ENCODE results near the gene RANGRF. TPM values are rescaled to one million over a fixed set of nuclear protein-coding genes. Genes with fewer than 3 reads are reported as not detected.
"Not testable (repeated sequence)": the region's sequence is repeated elsewhere in the genome, so short reads cannot be mapped to it uniquely, and the experiment has no call there.

The RANGRF gene
- total RNA-seq, 2 experiments from 2014 or later = 44.1 to 47.8 TPM

GRCh38 chr17:8249621-8250500 is 38.6 kb upstream of the RANGRF start:
- no peak for DNase-seq
- ChIA-PET CTCF (interaction anchor here (0.8 to 4.2 kb wide), 12 partner anchors 20 to 170 kb away, joined by 3 to 30 read pairs (median 4); partner anchors contain the start of genes BORCS6, KRABD2 and SLC25A35), POLR2A (interaction anchor here (0.7 to 9.6 kb wide), 26 partner anchors 9 to 175 kb away, joined by 3 to 232 read pairs (median 6); partner anchors contain the start of genes AURKB, BORCS6, HES7 and PER1)
- H3K27me3 Mint-ChIP-seq = no peaks in the 10 kb centered on the region
- peak overlapping the region; percentile 100 for H3K27ac Mint-ChIP-seq
- no peaks in the 10 kb centered on the region for H3K9me3 Mint-ChIP-seq
- no peak for ATAC-seq
- H3K4me1 Mint-ChIP-seq (ENCODE audit: low read depth) = peaks cover 23% of the 10 kb centered on the region
- H3K36me3 Mint-ChIP-seq (ENCODE audit: low read depth) = peaks cover 41% of the 10 kb centered on the region
- intact Hi-C loops (cut with micrococcal nuclease) = loop anchor here (5.0 kb wide), 1 partner anchor 37 kb away; the partner anchor contains the start of gene RANGRF
- peak overlapping the region; percentile 99 for H3K4me3 Mint-ChIP-seq
- no peak for TF ChIP-seq CTCF (IDR thresholded peaks at IDR 0.05)

- not testable (repeated sequence) for DNase-seq, H3K27ac Mint-ChIP-seq, H3K4me3 Mint-ChIP-seq, ATAC-seq, H3K9me3 Mint-ChIP-seq, H3K27me3 Mint-ChIP-seq
- H3K4me1 Mint-ChIP-seq (ENCODE audit: low read depth) = peaks cover 12% of the 10 kb centered on the region
- H3K36me3 Mint-ChIP-seq (ENCODE audit: low read depth) = peaks cover 42% of the 10 kb centered on the region
- intact Hi-C loops (cut with micrococcal nuclease) = loop anchor here (5.0 kb wide), 1 partner anchor 36 kb away; the partner anchor contains the start of gene RANGRF
- ChIA-PET CTCF (interaction anchor here (1.5 to 2.2 kb wide), 2 partner anchors 49 to 178 kb away, joined by 6 to 8 read pairs; no protein-coding TSS in a partner anchor), POLR2A (interaction anchor here (0.8 to 1.3 kb wide), 4 partner anchors 18 to 32 kb away, joined by 3 to 5 read pairs (median 3); no protein-coding TSS in a partner anchor)
Measured at GRCh38 chr17:8251411-8251810, 37.1 kb upstream of the RANGRF start.

GRCh38 chr17:8253801-8254200 is 34.7 kb upstream of the RANGRF start:
- no peaks in the 10 kb centered on the region for H3K9me3 Mint-ChIP-seq
- H3K4me1 Mint-ChIP-seq (ENCODE audit: low read depth) = peaks cover 11% of the 10 kb centered on the region
- no peak overlapping the region for H3K4me3 Mint-ChIP-seq

DNA sequence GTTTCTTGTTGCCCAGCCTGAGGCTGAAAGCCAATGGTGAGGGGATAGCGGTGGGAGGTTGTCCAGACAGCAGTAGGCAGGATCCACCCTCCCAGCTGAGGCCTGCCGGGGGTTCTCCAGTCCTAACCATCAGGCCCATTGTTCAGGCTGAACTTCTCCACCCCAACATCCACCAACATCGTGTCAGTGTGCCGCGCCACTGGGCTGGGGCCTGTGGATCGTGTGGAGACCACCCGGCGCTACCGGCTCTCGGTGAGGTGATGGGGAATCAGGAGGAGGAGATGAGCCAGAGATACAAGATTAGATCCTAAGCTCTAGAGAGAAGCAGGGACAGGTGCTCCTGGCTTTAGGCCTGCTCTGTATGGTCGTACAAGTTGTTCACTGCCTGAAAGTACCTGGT is 33.6 kb upstream of the RANGRF start:
- ChIA-PET CTCF (no interaction called here), POLR2A (interaction anchor here (1.4 kb wide), 1 partner anchor 10 kb away, joined by 3 read pairs; no protein-coding TSS in a partner anchor)
- intact Hi-C loops (cut with micrococcal nuclease) = loop anchor here (5.0 kb wide), 1 partner anchor 32 kb away; the partner anchor contains the start of gene RANGRF
- TF ChIP-seq CTCF (IDR thresholded peaks at IDR 0.05) = no peak
- H3K4me3 Mint-ChIP-seq = no peak overlapping the region
- no peaks in the 10 kb centered on the region for H3K9me3 Mint-ChIP-seq
- H3K36me3 Mint-ChIP-seq (ENCODE audit: low read depth) = peaks cover 42% of the 10 kb centered on the region
- DNase-seq (no peak), ATAC-seq (no peak)
- no peak overlapping the region for H3K27ac Mint-ChIP-seq
- H3K4me1 Mint-ChIP-seq (ENCODE audit: low read depth) = peaks cover 10% of the 10 kb centered on the region
- H3K27me3 Mint-ChIP-seq = no peaks in the 10 kb centered on the region

More at GRCh38 chr17:8253801-8254200, 34.7 kb upstream of the RANGRF start:
- Mint-ChIP-seq H3K27me3 (no peaks in the 10 kb centered on the region), H3K27ac (no peak overlapping the region), H3K36me3 (ENCODE audit: low read depth) (peaks cover 47% of the 10 kb centered on the region)
- ChIA-PET CTCF (no interaction called here), POLR2A (interaction anchor here (0.5 to 1.4 kb wide), 2 partner anchors 9 to 43 kb away, joined by 3 read pairs; partner anchors contain the start of gene AURKB)
- intact Hi-C loops (cut with micrococcal nuclease) = loop anchor here (5.0 kb wide), 1 partner anchor 34 kb away; the partner anchor contains the start of gene RANGRF
- ATAC-seq (no peak), DNase-seq (no peak)
- no peak for TF ChIP-seq CTCF (IDR thresholded peaks at IDR 0.05)

DNA sequence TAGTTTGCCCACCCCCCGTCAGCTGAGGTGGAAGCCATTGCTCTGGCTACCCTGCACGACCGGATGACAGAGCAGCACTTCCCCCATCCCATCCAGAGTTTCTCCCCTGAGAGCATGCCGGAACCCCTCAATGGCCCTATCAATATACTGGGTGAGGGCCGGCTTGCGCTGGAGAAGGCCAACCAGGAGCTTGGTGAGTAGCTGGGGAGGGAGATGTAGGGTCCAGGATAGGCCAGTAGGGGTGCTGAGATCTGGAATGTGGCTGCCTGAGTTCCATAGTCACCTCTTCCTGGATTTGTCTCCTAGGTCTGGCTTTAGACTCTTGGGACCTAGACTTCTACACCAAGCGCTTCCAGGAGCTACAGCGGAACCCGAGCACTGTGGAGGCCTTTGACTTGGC is 33.0 kb upstream of the RANGRF start:
- H3K9me3 Mint-ChIP-seq = no peaks in the 10 kb centered on the region
- intact Hi-C loops (cut with micrococcal nuclease) = no loop called here
- no peak for TF ChIP-seq CTCF (IDR thresholded peaks at IDR 0.05)
- ATAC-seq (no peak), DNase-seq (no peak)
- no peak overlapping the region for H3K4me3 Mint-ChIP-seq
- POLR2A ChIA-PET = interaction anchor here (1.4 kb wide), 1 partner anchor 11 kb away, joined by 3 read pairs; no protein-coding TSS in a partner anchor
- no peaks in the 10 kb centered on the region for H3K27me3 Mint-ChIP-seq
- peaks cover 4% of the 10 kb centered on the region for H3K4me1 Mint-ChIP-seq (ENCODE audit: low read depth)
- H3K27ac Mint-ChIP-seq = no peak overlapping the region
- peaks cover 41% of the 10 kb centered on the region for H3K36me3 Mint-ChIP-seq (ENCODE audit: low read depth)
- CTCF ChIA-PET = no interaction called here

Data from activated CD8-positive, alpha-beta T cell treated with anti-CD3 and anti-CD28 coated beads for 36 hours (primary cell).